Measurements from ENCODE around the gene SHPK. TPM values are rescaled to one million over a fixed set of nuclear protein-coding genes. Genes with fewer than 3 reads are reported as not detected.

The SHPK gene
- total RNA-seq, 1 donor from 2014 or later: 22.1 TPM

DNA sequence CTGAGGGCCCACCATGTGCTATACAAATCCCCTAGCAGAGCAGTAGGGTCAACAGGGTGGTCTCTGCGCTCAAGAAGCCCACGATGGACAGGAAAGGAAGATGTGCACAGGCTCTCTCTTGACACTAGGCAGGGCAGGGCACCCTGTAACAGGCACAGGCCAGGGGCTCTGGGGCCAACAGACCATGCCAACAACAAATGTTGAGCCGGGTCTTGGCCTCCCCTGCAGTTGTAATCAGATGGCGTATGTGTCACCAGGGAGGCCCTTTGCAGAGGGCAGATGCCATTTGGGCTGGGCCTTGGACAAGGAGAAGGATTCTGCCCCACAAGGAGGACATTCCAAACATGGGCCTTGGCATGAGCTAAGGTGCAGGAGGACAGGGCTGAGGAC, 32.2 kb downstream of the SHPK start:
- DNase-seq (ENCODE audit: extremely low spot score, unreplicated experiment): no peak
- TF ChIP-seq, protein P1, sequence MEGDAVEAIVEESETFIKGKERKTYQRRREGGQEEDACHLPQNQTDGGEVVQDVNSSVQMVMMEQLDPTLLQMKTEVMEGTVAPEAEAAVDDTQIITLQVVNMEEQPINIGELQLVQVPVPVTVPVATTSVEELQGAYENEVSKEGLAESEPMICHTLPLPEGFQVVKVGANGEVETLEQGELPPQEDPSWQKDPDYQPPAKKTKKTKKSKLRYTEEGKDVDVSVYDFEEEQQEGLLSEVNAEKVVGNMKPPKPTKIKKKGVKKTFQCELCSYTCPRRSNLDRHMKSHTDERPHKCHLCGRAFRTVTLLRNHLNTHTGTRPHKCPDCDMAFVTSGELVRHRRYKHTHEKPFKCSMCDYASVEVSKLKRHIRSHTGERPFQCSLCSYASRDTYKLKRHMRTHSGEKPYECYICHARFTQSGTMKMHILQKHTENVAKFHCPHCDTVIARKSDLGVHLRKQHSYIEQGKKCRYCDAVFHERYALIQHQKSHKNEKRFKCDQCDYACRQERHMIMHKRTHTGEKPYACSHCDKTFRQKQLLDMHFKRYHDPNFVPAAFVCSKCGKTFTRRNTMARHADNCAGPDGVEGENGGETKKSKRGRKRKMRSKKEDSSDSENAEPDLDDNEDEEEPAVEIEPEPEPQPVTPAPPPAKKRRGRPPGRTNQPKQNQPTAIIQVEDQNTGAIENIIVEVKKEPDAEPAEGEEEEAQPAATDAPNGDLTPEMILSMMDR (conservative IDR thresholded peaks at IDR 0.05): no peak
- Mint-ChIP-seq H3K4me1 (ENCODE audit: unreplicated experiment) (no peaks in the 10 kb centered on the region), H3K36me3 (peaks cover 14% of the 10 kb centered on the region), H3K27me3 (no peaks in the 10 kb centered on the region), H3K27ac (no peak overlapping the region), H3K4me3 (no peak overlapping the region), H3K9me3 (no peaks in the 10 kb centered on the region)

DNA sequence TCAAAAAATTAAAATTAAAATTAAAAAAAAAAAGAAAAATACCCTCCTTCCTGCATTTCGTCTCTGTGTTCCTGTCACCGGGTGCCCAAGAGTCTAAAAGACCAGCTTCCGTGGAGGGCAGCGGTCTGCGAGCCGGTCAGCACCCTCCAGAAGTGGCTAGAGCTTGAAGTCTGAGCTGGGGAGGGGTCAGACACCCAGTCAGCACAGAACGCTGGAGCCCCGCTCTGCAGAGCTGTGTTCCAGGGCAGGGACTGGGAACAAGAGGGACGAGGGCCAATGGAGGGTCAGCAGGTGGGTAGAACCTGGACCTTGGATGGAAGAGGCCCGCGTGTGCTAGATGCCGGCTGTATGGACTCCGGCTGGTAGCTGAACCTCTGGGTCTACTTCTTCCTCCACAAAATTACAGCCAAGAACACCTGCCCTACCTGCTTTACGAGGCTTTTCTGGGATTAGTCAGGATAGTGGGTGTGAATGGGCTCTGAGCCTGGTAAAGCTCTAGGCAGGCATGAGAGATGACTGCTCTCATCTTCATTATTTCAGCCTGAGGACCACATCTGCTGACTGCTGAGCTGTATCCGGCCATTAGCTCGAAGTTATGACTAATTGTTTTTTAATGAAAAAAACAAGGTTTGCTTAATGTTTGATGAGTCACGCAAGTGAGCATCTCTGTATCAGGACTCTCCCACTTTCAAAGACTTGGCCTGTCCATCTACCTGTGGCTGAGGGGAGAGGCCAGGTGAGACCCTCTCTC, 32.8 kb downstream of the SHPK start:
- Mint-ChIP-seq H3K27me3 (no peaks in the 10 kb centered on the region), H3K4me1 (ENCODE audit: unreplicated experiment) (no peaks in the 10 kb centered on the region), H3K4me3 (no peak overlapping the region), H3K9me3 (no peaks in the 10 kb centered on the region), H3K27ac (no peak overlapping the region), H3K36me3 (peaks cover 12% of the 10 kb centered on the region)
- TF ChIP-seq, protein P1 (conservative IDR thresholded peaks at IDR 0.05): no peak
- no peak for DNase-seq (ENCODE audit: extremely low spot score, unreplicated experiment)

DNA sequence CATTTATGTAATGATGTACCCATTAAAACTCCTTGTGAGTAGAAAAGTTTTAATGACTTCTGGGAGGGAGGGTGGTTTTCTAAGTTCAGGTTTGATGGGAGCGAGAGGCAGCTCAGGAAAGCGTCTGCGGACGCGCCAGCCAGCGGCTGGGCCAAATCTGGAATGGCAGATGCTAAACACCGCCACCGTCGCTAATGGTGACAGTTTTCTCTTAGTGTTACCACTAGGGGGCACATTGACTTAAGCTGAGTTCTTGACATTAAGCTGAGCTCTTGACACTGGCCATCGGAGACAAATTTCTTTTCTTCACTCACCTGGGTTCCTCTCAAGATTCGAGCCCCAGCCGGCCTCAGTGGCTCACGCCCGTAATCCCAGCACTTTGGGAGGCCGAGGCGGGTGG, 33.6 kb downstream of the SHPK start:
- Mint-ChIP-seq H3K4me1 (ENCODE audit: unreplicated experiment) (no peaks in the 10 kb centered on the region), H3K4me3 (no peak overlapping the region), H3K27me3 (no peaks in the 10 kb centered on the region), H3K9me3 (no peaks in the 10 kb centered on the region), H3K36me3 (peaks cover 10% of the 10 kb centered on the region), H3K27ac (no peak overlapping the region)
- TF ChIP-seq, protein P1 (conservative IDR thresholded peaks at IDR 0.05): peak; percentile 70
- DNase-seq (ENCODE audit: extremely low spot score, unreplicated experiment): no peak

GRCh38 chr17:3600529-3601205, 35.4 kb downstream of the SHPK start:
- DNase-seq (ENCODE audit: extremely low spot score, unreplicated experiment): no peak
- Mint-ChIP-seq H3K27ac (no peak overlapping the region), H3K4me3 (no peak overlapping the region), H3K4me1 (ENCODE audit: unreplicated experiment) (no peaks in the 10 kb centered on the region), H3K9me3 (no peaks in the 10 kb centered on the region), H3K27me3 (no peaks in the 10 kb centered on the region), H3K36me3 (peaks cover 10% of the 10 kb centered on the region)
- TF ChIP-seq, protein P1 (conservative IDR thresholded peaks at IDR 0.05): no peak

GRCh38 chr17:3598078-3598477, 38.0 kb downstream of the SHPK start:
- no peaks in the 10 kb centered on the region for H3K4me1 Mint-ChIP-seq (ENCODE audit: unreplicated experiment)
- no peaks in the 10 kb centered on the region for H3K27me3 Mint-ChIP-seq
- H3K36me3 Mint-ChIP-seq: peaks cover 5% of the 10 kb centered on the region
- TF ChIP-seq, protein P1 (conservative IDR thresholded peaks at IDR 0.05): no peak
- no peaks in the 10 kb centered on the region for H3K9me3 Mint-ChIP-seq
- no peak overlapping the region for H3K4me3 Mint-ChIP-seq
- no peak for DNase-seq (ENCODE audit: extremely low spot score, unreplicated experiment)
- no peak overlapping the region for H3K27ac Mint-ChIP-seq

All from type B pancreatic cell (in vitro differentiated cells).